Right lobe of liver (tissue), 6 donors: ENCODE results near the gene TDG. TPM values are rescaled to one million over a fixed set of nuclear protein-coding genes. Genes with fewer than 3 reads are reported as not detected.
"Not testable (repeated sequence)": the region's sequence is repeated elsewhere in the genome, so short reads cannot be mapped to it uniquely, and the experiment has no call there.

Source experiments
- ATAC-seq, 4 donors: fragments of 200-7000 bp; cut with Tn5 transposase; one replicate each; pipeline ENCODE4 v1.9.1; 2020; ENCODE audit warnings: mild to moderate bottlenecking in 4 of 4, moderate library complexity in 4 of 4
- DNase-seq, 3 donors: peaks; one replicate each; pipeline ENCODE4 v3.0.0-alpha.2; 2020
- H3K27ac ChIP-seq, 3 donors: fragments of 200-600 bp; one replicate each; pipeline ENCODE4 v1.8.0; 2022
- H3K27me3 ChIP-seq, 2 donors: fragments of 200-600 bp; one replicate each; pipeline ENCODE4 v1.8.0; 2022
- H3K36me3 ChIP-seq, 4 donors: fragments of 200-600 bp; sonication (generic) in 1 of 4; one replicate each; pipeline versions ENCODE4 v1.5.1 to v1.8.0; 2017 to 2022; ENCODE audit warnings: control low read depth in 1 of 4
- H3K4me1 ChIP-seq, 4 donors: fragments of 200-600 bp; sonication (generic) in 1 of 4; one replicate each; pipeline versions ENCODE4 v1.5.1 to v1.8.0; 2017 to 2022; ENCODE audit warnings: control low read depth in 1 of 4
- H3K4me3 ChIP-seq, 3 donors: fragments of 200-600 bp; one replicate each; pipeline ENCODE4 v1.8.0; 2022
- H3K9me3 ChIP-seq, 4 donors: fragments of 200-600 bp; sonication (generic) in 1 of 4; one replicate each; pipeline versions ENCODE4 v1.5.1 to v1.8.0; 2017 to 2022; ENCODE audit warnings: control low read depth in 1 of 4
- CTCF ChIP-seq, 4 donors: fragments of 200-600 bp in 3 of 4; fragments of 450-650 bp in 1 of 4; IDR thresholded peaks; one replicate each; pipeline versions ENCODE4 v1.5.1 to v1.8.0; 2016 to 2022; ENCODE audit warnings: antibody characterized with exemption in 4 of 4, mild to moderate bottlenecking in 2 of 4
- POLR2A ChIP-seq: fragments of 450-650 bp; IDR thresholded peaks from one replicate; pipeline ENCODE4 v1.6.1; 2017; ENCODE audit warnings: antibody characterized with exemption, mild to moderate bottlenecking
- WGBS: methylation state at CpG from one replicate; pipeline ENCODE4 v1.1.6; 2018; ENCODE audit warnings: low coverage, low lambda C conversion rate; ENCODE audit not compliant: insufficient coverage; ENCODE audit errors: missing lambda C conversion rate; 5-methylcytosine and 5-hydroxymethylcytosine counted together
- intact Hi-C, 2 donors: fragments of 100-400 bp; cut with DNase I; formaldehyde crosslinking; loops; one replicate each; pipeline versions ENCODE4 v1.11.2 to v1.14.1; 2022
- total RNA-seq, 6 experiments: library from RNA; depleted of rRNA in 2 of 6; stranded (reverse); fragments of >200 nt in 2 of 6; fragmentation: NEBNext Ultra II Directional in 3 of 6; extraction: Animal tissue kit (Norgen Biotek cat#: 25700) in 3 of 6; gene quantifications; one replicate each; pipeline versions ENCODE4 v1.1.0 to v1.2.4, GENCODE V29; 2016 to 2023
- donor health status: DM: no; HTN: yes; CAD: no.
- donor health status: DM: no; HTN: no; CAD: no.
- donor health status: DM: no; HTN: no; CAD: no.
- donor health status: DM: no; HTN: yes; CAD: no.
- donor health status: DM: no; HTN: yes; CAD: no.

The TDG gene
- total RNA-seq, 6 experiments from 2014 or later, result 4.9 to 14.1 (median 9.5) TPM

DNA sequence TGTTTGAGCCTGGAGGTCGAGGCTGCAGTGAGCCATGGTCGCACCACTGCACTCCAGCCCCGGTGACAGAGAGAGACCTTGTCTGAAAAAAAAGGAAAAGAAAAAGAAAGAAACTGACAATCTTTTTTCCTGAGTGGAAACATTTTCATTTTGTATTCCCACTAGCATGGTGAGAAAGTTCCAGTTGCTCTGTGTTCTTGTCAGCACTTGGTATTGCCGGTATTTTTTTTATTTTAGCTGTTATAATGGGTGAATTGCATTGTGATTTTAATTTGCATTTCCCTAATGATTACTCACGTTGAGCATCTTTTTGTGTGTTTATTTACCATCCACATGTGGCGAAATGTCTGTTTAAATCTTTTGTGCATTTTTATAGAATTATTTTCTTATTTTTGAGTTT is 58.7 kb downstream of the TDG start:
- DNase-seq, result no peak
- Histone ChIP-seq H3K27me3 (no peaks in the 10 kb centered on the region), H3K27ac (no peak overlapping the region), H3K9me3 (no peaks in the 10 kb centered on the region), H3K36me3 (no peaks in the 10 kb centered on the region), H3K4me1 (no peaks in the 10 kb centered on the region), H3K4me3 (no peak overlapping the region)
- 83% methylated on average over 6 of the region's 6 CpGs for WGBS
- no peak for ATAC-seq
- TF ChIP-seq CTCF (IDR thresholded peaks at IDR 0.05), result no peak
- TF ChIP-seq POLR2A, result no peak
- intact Hi-C loops, result no loop called here

- WGBS, result 78% methylated on average over 2 of the region's 2 CpGs
- ATAC-seq, result no peak
- no peak for TF ChIP-seq POLR2A
- TF ChIP-seq CTCF (IDR thresholded peaks at IDR 0.05), result no peak
Observed at GRCh38 chr12:104025771-104026170, 60.1 kb downstream of the TDG start.

DNA sequence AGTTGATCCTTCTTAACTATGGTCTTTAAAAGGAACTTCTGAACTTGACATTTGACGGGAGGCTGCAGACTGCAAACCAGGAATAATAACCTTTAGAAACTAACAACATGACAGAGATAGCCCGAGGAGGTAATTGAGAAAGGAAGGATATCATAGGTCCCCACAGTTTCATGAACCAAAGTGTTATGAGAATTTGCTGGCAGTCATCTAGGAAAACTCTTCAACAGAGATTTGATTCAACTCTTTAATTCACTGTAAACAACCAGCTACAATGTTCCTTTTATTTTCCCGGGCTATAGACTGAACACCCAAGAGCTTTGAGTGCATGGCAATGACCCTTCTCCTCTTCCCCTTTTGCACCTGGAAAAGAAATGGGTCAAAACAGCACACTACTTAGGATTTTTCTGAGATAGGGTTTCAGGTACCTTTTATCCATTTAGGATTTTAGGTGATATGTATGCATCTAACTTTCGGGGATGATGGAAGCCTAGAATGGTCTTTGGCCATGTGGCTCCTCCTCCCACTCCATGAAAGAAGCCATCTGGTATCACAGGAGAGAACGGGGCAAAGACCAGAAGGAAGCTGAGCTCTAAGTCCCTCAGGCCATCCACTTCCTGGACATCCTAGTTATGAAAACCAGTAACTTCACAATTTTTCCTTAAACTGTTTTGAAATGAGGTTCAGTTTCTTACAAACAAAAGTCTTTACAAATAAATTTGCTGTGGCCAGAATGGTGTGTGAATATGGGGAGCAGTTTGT is 61.3 kb downstream of the TDG start:
- H3K4me3 ChIP-seq, result no peak overlapping the region
- WGBS, result 52% methylated on average over 5 of the region's 5 CpGs
- H3K9me3 ChIP-seq, result no peaks in the 10 kb centered on the region
- H3K27me3 ChIP-seq, result no peaks in the 10 kb centered on the region
- DNase-seq (no peak), ATAC-seq (no peak)
- no peak for TF ChIP-seq CTCF (IDR thresholded peaks at IDR 0.05)
- no peak for TF ChIP-seq POLR2A
- intact Hi-C loops, result no loop called here
- no peak overlapping the region for H3K27ac ChIP-seq
- no peaks in the 10 kb centered on the region for H3K4me1 ChIP-seq
- no peaks in the 10 kb centered on the region for H3K36me3 ChIP-seq

More at GRCh38 chr12:104025771-104026170, 60.1 kb downstream of the TDG start:
- Histone ChIP-seq H3K9me3 (no peaks in the 10 kb centered on the region), H3K4me3 (no peak overlapping the region), H3K27ac (no peak overlapping the region), H3K27me3 (no peaks in the 10 kb centered on the region), H3K36me3 (no peaks in the 10 kb centered on the region), H3K4me1 (no peaks in the 10 kb centered on the region)
- DNase-seq, result no peak
- intact Hi-C loops, result no loop called here

DNA sequence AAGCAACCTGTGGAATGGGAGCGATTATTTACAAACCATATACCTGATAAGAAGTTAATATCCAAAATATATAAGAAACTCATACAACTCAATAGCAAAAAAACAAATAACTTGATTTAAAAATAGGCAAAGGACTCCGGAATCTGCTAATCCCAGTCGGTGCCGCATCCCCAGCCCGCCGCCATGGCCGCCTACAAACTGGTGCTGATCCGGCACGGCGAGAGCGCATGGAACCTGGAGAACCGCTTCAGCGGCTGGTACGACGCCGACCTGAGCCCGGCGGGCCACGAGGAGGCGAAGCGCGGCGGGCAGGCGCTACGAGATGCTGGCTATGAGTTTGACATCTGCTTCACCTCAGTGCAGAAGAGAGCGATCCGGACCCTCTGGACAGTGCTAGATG is 64.9 kb downstream of the TDG start:
- WGBS, result 75% methylated on average over 8 of the region's 27 CpGs
- intact Hi-C loops, H3K36me3 ChIP-seq, H3K4me3 ChIP-seq, H3K27me3 ChIP-seq, DNase-seq, H3K9me3 ChIP-seq, H3K4me1 ChIP-seq, H3K27ac ChIP-seq: not testable (repeated sequence)
- peak in 3 of 4 donors; percentile 37 to 55 (median 41) for ATAC-seq

GRCh38 chr12:104036143-104036542 is 70.5 kb downstream of the TDG start:
- intact Hi-C loops, H3K36me3 ChIP-seq, H3K27me3 ChIP-seq, DNase-seq, H3K4me3 ChIP-seq, H3K9me3 ChIP-seq, H3K27ac ChIP-seq, ATAC-seq, H3K4me1 ChIP-seq: not testable (repeated sequence)
- 59% methylated on average over 2 of the region's 2 CpGs for WGBS

Other genes with a start within 250 kb of the TDG start
- 10 to 100 TPM in 1 of 6 experiments, 1 to 10 TPM in 5; 3.3 to 10.2 (median 6.6) TPM for gene NT5DC3, start 124.6 kb upstream of the TDG start, total RNA-seq
- gene HSP90B1, start 35.5 kb upstream of the TDG start, total RNA-seq, result 1,000 to 10,000 TPM in 1 of 6 experiments, 100 to 1,000 TPM in 5; 472 to 1,038 (median 633) TPM
- 1 to 10 TPM in 2 of 6 experiments, under 1 TPM in 4; 0.44 to 1.2 (median 0.79) TPM for gene GLT8D2, start 84.3 kb downstream of the TDG start, total RNA-seq
- gene HCFC2, start 98.7 kb downstream of the TDG start, total RNA-seq, result 10 to 100 TPM in 3 of 6 experiments, 1 to 10 TPM in 3; 7.3 to 12.7 (median 9.7) TPM
- gene NFYB, start 172.3 kb downstream of the TDG start, total RNA-seq, result 10 to 100 TPM; 10.1 to 12.9 (median 12.2) TPM
- gene TXNRD1, start 249.9 kb downstream of the TDG start, total RNA-seq, result 100 to 1,000 TPM in 2 of 6 experiments, 10 to 100 TPM in 4; 40.3 to 153 (median 74.5) TPM